Duodenal mucosa (tissue), 2 donors: ENCODE measurements around the gene BPIFB2.

ENCODE experiments used
- H3K27ac ChIP-seq: one replicate; pipeline ENCODE4 v1.7.0; 2013; ENCODE audit warnings: low read depth, low read length
- H3K27me3 ChIP-seq, 2 donors: one replicate each; pipeline ENCODE4 v1.7.0; 2013; ENCODE audit warnings: low read length in 2 of 2, control low read depth in 1 of 2; ENCODE audit not compliant: insufficient read depth in 2 of 2, control insufficient read depth in 1 of 2
- H3K36me3 ChIP-seq, 2 donors: one replicate each; pipeline ENCODE4 v1.7.0; 2013; ENCODE audit warnings: low read length in 2 of 2, control low read depth in 1 of 2; ENCODE audit not compliant: insufficient read depth in 2 of 2, control insufficient read depth in 1 of 2
- H3K4me1 ChIP-seq, 2 donors: one replicate each; pipeline ENCODE4 v1.7.0; 2013; ENCODE audit warnings: low read length in 2 of 2, control low read depth in 1 of 2; ENCODE audit not compliant: insufficient read depth in 2 of 2, control insufficient read depth in 1 of 2
- H3K4me3 ChIP-seq, 2 donors: one replicate each; pipeline ENCODE4 v1.7.0; 2013; ENCODE audit warnings: low read length in 2 of 2, low read depth in 1 of 2
- H3K9ac ChIP-seq, 2 donors: one replicate each; pipeline ENCODE4 v1.7.0; 2013; ENCODE audit warnings: low read length in 2 of 2, low read depth in 1 of 2
- H3K9me3 ChIP-seq, 2 donors: one replicate each; pipeline ENCODE4 v1.7.0; 2013; ENCODE audit warnings: low read length in 2 of 2, control low read depth in 1 of 2; ENCODE audit not compliant: control insufficient read depth in 1 of 2

BPIFB2 gene

DNA sequence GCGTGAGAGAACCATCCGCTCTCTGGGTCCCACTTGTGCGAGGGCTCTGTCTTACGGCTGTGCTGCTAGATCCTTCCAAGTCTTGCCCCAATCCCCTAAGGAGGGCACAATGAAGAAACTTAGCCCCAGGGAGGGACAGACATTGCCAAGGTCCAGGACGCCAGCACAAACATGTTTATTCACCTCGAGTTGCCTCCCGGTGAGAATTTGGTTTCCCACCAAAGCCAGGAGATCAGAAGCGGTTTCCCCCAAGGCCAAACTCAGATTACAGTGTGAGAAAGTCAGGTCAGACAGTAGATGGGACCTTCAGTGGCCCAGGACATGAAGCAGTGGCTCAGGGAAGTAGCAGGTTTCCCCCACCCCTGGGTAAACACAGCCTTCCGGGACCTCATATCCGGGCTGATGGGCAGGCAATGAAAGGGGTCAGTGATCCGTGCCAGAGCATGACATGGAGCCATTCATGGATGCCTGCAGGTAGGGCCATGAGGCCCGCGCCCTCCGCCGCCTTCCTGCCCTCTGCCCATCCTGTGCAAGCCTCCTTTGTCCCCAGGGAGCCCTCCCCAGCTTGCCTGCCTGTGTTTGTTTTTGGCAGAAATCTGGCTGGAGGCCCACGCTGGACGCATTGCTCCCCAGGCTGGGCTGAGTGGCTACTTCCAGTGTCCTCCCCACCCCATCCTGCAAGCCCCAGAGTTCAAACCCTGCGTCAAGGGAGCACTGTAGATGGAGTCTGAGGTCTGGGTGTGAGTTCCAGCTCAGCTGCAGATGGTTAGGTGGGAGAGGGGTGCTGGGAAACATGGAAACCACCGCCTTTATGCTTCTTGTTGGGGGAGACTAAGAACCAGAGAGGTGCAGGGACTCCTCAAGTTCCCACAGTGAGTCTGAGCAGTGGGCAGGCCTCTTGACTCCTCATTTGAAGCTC is 2.0 kb downstream of the BPIFB2 start:
- no peaks in the 10 kb centered on the region for H3K9me3 ChIP-seq
- no peaks in the 10 kb centered on the region for H3K36me3 ChIP-seq
- H3K27me3 ChIP-seq = no peaks in the 10 kb centered on the region
- no peak overlapping the region for H3K9ac ChIP-seq
- no peaks in the 10 kb centered on the region for H3K4me1 ChIP-seq
- no peak overlapping the region for H3K27ac ChIP-seq
- no peak overlapping the region for H3K4me3 ChIP-seq

DNA sequence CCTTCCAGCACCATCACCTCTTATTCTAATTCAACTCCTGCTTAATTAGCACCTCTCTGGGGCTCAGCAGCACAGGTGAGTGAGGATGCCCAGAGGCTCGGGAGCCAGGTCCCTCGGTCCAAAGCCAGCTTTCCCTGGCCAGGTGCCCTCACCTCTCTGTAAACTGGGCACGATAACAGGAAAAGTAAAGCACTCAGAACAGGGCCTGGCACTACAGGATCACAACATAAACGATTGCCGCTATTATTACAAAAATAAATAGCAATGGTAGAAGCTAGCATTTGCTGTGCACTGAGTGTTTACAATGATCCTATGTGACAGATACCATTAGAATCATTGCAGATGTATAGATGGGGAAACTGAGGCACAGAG is 2.6 kb downstream of the BPIFB2 start:
- no peaks in the 10 kb centered on the region for H3K9me3 ChIP-seq
- H3K4me3 ChIP-seq = no peak overlapping the region
- H3K27me3 ChIP-seq = no peaks in the 10 kb centered on the region
- no peaks in the 10 kb centered on the region for H3K4me1 ChIP-seq
- no peak overlapping the region for H3K27ac ChIP-seq
- H3K36me3 ChIP-seq = no peaks in the 10 kb centered on the region
- H3K9ac ChIP-seq = no peak overlapping the region

DNA sequence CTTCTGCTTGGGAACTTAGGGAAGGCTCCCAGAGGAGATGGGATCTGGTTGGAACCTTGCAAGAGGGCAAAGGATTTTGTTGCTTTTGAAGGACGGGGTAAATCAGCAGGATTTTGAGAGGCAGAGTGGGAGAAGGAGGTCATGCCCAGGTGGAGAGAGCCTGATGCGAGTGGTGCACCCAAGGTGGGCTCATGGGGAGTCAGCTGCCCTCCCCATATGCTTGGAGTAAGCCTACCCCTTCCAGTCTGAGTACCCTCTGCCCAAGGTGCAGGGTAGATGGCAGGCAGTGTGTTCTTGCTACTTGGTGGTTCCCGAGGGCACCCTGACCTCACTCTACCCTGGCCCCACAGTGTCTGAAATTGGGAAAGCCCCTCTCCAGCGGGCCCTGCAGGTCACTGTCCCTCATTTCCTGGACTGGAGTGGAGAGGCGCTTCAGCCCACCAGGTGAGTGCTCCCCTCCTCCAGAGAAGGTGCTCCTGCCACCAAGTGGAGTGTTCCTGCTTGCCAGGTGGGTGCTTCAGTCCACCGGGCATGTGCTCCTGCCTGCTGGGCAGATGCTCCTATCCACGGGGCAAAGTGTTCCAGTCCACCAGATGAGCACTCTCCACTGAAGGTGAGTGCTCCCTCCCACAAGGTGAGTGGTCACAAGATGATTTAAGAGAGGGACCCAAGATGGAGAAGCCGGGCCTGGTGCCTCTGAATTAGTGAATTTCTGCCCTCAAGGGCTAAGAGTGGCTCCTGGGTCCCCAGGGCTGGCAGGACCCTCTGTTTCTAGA is 3.4 kb downstream of the BPIFB2 start:
- Histone ChIP-seq H3K27ac (no peak overlapping the region), H3K9ac (no peak overlapping the region), H3K4me1 (no peaks in the 10 kb centered on the region), H3K27me3 (no peaks in the 10 kb centered on the region), H3K9me3 (no peaks in the 10 kb centered on the region), H3K4me3 (no peak overlapping the region), H3K36me3 (no peaks in the 10 kb centered on the region)

DNA sequence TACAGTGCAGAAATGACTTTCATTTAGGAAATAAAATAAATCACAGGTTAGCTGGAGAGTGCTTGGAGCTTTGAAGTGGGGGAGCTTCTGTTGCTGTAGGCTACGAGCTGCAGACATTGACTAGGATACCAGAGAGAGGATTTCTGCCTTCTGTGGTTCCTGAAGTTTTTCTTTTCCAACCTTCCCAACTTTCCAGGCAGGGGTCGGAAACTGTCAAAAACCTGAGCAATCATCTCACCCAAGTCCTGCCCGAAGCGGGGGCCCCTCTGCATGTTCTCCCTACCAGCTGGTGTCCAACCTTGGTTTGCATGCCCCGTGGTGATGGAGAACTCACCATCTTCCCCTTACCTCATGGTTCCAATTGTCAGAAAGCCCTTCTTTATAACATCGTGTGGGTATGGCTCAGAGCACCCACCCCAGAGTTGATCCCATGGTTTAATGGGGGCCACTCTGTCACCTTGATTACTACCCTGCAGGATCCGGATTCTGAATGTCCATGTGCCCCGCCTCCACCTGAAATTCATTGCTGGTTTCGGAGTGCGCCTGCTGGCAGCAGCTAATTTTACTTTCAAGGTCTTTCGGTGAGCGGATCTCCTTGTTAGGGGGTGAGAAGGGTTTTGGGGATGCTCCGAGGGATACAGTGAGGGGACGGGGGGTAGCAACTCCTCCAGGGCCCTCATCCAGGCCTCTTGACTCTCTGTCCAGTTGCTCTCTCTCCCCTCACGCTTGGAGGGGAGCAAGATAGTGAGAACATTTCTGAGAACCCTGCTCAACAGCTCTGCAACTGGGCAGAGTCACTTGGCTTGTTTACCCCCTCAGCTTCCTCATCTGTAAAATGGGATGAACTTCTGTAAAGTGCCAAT is 5.1 kb downstream of the BPIFB2 start:
- no peak overlapping the region for H3K27ac ChIP-seq
- H3K27me3 ChIP-seq = no peaks in the 10 kb centered on the region
- no peaks in the 10 kb centered on the region for H3K9me3 ChIP-seq
- H3K4me3 ChIP-seq = no peak overlapping the region
- H3K36me3 ChIP-seq = no peaks in the 10 kb centered on the region
- H3K4me1 ChIP-seq = no peaks in the 10 kb centered on the region
- H3K9ac ChIP-seq = no peak overlapping the region

DNA sequence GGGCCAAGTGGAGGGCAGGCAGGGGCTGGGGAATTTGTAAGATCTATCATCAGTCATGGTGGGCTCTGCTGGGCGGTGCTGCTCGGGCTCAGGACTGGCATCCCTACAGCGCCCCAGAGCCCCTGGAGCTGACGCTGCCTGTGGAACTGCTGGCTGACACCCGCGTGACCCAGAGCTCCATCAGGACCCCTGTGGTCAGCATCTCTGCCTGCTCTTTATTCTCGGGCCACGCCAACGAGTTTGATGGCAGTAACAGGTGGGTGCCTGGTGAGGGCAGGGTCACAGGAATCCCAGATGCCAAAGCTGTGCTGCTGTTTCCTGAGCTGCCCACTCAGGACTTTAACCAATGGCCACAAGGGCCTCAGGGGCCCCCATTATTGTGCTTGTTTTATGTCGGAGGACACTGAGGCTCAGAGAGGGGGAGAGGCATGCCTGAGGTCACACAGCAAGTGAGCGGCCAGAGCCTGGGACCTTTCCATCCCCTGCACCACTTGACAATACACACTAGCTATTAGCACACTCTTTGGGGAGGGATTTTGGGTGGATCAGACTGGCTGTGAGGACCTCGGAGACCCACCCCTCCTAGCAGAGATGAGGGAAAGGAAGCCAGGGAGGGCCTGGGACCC is 6.3 kb downstream of the BPIFB2 start:
- Histone ChIP-seq H3K27me3 (no peaks in the 10 kb centered on the region), H3K27ac (no peak overlapping the region), H3K36me3 (no peaks in the 10 kb centered on the region), H3K9ac (no peak overlapping the region), H3K9me3 (no peaks in the 10 kb centered on the region), H3K4me1 (no peaks in the 10 kb centered on the region), H3K4me3 (no peak overlapping the region)

DNA sequence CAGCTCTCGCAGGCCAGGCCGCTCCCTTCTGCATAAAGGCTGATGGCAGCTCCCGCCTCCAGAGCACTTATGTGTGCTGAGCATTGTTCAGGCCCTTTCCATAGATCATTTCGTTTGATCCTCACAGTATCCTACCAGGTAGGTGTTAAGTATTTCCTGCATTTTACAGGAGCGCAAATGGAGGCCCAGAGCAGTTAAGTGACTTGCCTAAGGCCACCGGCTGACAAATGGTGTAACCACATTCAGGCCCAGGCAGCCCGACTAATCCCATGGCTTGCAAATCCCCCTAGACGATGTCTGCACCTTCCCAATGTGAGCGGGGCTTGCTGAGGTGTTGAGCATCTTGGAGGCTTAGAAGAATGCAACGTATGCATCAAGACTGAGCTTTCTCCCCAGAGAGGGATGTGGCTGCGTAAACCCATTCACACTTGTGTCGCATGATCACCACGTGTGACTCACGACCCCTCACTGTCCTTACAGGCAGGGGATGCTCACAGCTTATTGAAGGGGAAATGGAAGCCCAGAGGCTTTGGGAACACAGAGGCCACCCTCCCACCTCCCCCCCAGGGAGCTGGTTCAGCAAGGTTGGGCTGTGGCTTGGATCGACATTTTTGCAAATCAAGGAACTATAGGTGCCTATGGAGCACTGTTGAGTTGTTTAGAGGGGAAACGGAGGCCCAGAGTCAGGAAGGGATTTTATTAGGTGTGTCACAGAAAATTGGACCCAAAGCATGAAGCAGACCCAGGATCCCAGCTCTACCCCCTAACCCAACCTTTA is 7.0 kb downstream of the BPIFB2 start:
- Histone ChIP-seq H3K4me3 (no peak overlapping the region), H3K9ac (no peak overlapping the region)

DNA sequence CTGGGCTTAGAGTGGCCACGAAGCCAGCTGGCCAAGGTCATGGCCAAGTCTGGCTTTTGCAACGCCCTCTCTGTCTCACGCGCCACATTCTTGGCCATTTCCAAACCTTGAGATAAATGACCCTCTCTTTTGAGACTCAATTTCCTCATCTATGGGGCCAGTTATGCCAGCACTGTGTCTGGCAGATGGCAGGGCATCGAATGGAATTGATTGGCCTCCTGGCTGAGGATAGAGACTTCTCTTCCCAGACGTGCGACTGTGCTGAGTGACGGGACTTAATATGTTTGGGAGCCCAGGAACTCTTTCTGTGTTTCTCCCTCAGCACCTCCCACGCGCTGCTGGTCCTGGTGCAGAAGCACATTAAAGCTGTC is 7.6 kb downstream of the BPIFB2 start:
- Histone ChIP-seq H3K27me3 (no peaks in the 10 kb centered on the region), H3K36me3 (no peaks in the 10 kb centered on the region), H3K27ac (no peak overlapping the region), H3K9me3 (no peaks in the 10 kb centered on the region), H3K9ac (no peak overlapping the region), H3K4me1 (no peaks in the 10 kb centered on the region), H3K4me3 (no peak overlapping the region)

More for the DNA sequence above, 7.0 kb downstream of the BPIFB2 start:
- Histone ChIP-seq H3K36me3 (no peaks in the 10 kb centered on the region), H3K9me3 (no peaks in the 10 kb centered on the region), H3K27me3 (no peaks in the 10 kb centered on the region), H3K4me1 (no peaks in the 10 kb centered on the region), H3K27ac (no peak overlapping the region)

DNA sequence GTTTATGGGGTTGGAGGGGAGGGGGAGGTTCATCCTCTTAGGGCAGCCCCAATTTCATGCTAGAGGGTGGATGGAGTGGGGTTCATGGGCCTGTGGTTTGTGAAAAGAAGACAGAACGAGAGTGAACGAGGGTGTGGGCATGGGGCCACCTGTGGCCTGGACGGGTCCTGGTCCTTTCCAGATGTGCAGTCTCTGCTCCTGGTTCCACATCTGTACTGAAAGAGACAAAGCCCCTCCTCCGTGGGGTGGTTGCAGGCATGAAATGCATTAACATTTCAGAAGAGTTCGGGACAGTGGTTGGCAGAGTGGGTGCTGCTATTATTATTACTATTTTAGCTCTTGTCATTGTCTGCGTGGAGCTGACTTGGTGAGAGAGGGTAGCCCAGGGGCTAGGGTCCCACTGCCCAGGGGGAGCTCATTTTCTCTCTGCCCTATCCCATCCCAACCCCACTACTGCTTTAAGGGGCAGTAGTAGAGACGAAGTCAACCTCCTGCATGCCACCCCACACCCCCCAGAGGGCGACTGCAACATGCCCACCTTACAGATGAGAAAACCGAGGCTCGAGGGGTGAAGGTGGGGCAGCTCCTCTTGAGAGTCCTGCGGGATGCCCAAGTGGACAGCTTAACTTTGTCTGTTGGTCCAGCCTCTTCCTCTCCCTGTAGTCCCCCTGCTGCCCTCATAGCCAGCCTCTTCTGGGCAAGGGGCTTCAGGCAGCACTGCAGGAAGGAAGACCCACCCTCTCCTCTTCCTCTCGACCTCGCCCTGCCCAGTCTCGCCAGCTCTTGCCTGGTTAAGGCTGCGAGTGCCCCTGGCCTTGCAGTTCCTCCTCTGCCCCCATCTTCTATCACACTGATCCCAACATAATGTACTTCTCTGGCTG is 8.4 kb downstream of the BPIFB2 start:
- no peaks in the 10 kb centered on the region for H3K9me3 ChIP-seq
- no peaks in the 10 kb centered on the region for H3K27me3 ChIP-seq
- H3K36me3 ChIP-seq = no peaks in the 10 kb centered on the region
- no peak overlapping the region for H3K4me3 ChIP-seq
- no peaks in the 10 kb centered on the region for H3K4me1 ChIP-seq
- no peak overlapping the region for H3K9ac ChIP-seq
- H3K27ac ChIP-seq = no peak overlapping the region
